Measurements from ENCODE around the gene TBX5. TPM values are rescaled to one million over a fixed set of nuclear protein-coding genes. Genes with fewer than 3 reads are reported as not detected.
A peak's percentile ranks its signal among the peaks of the same experiment; 100 is the strongest.

Gene TBX5
- polyA plus RNA-seq, 10 donors: 0.09 to 1.9 (median 0.50) TPM

- DNase-seq: no peak
These were observed 26.0 kb upstream of the TBX5 start for GRCh38 chr12:114431902-114432301.

DNA sequence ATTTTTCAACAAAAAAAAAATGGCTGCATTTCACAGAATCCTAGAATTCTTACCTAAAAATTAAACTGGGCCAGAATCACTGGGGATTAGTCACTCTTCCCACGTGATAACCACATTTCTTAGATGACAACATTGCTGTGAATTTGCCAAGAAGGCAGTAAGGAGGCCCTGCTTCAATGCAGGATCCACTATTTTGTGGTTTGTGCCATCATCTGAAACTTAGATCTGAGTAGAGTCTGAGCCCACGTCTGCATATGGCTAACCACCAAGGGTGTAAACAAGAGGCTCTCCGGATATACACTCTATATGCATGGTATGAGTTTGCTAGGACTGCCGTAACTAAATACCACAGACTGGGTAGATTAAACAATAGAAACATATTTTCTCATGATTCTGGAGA lies 24.4 kb upstream of the TBX5 start:
- peak in 1 of 3 donors; percentile 86 for DNase-seq

DNA sequence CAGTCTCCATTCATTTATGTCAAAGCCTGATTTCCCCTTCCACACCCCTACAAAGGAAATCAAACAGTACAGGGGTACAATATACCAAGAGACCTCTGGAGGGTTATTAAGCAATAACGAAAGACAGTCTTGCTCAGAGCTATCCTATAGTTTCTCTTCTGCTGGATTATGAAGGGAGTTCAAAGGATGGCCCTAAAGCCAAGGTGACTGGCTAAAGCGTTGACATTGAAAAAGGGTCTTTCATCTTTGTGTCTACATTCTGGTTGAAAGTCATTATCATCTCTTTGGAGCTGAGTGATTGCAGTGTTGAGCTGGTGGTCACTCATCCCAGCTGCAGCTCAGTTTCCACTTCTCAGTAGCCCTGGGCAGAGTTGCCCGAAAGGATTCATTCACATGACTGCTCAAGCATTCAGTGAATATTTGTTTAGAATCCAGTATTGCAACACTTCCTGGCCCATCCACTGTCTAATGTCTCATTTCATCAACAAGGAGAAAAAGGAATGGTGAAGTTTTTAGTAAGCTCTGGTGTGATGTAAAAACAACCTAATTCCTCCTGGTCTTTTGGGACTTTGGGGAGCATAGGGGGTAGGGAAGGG lies 19.2 kb upstream of the TBX5 start:
- DNase-seq: no peak

DNA sequence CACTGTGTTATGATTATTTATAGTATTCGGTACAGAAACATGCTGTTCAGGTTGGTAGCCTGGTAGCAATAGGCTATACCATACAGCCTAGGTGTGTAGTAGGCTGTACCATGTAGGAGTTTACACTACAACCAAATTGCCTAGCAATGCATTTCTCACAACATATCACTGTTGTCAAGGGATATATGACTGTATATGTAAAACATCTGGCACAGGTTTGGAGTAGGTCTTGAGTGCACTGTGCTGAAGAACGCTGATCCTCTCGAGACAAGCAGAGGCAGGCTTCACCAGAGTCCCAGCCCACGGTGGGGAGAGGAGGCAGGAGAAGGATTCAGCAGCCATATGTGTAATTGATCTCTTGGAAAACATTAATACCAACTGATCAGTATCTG lies 15.0 kb upstream of the TBX5 start:
- DNase-seq: no peak

DNA sequence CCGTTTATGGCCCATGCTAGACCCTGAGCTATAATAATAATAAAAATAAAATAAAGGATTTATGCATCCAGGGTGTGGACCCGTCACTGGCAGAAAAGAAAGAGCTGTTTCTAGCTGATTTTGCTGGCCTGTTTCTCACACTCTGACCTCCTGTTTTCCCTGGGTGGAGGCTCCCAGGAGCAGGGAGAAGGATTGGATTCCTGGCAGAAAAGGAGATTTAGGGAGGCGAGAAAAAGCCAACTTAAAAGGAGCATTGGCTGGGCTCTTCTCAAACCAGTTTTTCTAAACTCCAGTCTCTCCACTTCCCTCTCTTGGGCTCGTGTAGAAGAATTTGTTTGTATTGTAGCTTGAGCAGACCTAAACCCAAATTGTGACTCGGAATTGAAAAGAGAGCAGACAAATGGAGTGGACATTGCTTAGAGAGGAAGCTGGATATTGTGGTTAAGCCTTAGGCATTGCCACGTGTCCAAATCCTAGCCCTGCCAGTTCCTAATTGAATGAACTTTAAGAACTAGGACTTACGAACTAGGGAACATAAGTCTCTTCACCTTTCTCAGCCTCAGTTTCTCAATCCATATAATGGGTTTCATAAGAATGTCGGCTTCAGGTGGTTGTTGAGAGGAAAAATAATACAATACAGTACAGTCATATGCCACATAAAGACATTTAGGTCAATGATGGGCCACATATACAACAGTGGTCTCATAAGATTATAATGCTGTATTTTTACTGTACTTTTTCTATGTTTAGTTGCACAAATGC lies 14.4 kb upstream of the TBX5 start:
- DNase-seq: no peak

- no peak for DNase-seq
These were observed 10.1 kb upstream of the TBX5 start for GRCh38 chr12:114416028-114416427.

GRCh38 chr12:114415525-114415868 lies 9.6 kb upstream of the TBX5 start:
- DNase-seq: no peak

- DNase-seq: no peak
These were observed 9.1 kb upstream of the TBX5 start for GRCh38 chr12:114414866-114415524.

GRCh38 chr12:114414031-114414865 lies 8.3 kb upstream of the TBX5 start:
- no peak for DNase-seq

DNA sequence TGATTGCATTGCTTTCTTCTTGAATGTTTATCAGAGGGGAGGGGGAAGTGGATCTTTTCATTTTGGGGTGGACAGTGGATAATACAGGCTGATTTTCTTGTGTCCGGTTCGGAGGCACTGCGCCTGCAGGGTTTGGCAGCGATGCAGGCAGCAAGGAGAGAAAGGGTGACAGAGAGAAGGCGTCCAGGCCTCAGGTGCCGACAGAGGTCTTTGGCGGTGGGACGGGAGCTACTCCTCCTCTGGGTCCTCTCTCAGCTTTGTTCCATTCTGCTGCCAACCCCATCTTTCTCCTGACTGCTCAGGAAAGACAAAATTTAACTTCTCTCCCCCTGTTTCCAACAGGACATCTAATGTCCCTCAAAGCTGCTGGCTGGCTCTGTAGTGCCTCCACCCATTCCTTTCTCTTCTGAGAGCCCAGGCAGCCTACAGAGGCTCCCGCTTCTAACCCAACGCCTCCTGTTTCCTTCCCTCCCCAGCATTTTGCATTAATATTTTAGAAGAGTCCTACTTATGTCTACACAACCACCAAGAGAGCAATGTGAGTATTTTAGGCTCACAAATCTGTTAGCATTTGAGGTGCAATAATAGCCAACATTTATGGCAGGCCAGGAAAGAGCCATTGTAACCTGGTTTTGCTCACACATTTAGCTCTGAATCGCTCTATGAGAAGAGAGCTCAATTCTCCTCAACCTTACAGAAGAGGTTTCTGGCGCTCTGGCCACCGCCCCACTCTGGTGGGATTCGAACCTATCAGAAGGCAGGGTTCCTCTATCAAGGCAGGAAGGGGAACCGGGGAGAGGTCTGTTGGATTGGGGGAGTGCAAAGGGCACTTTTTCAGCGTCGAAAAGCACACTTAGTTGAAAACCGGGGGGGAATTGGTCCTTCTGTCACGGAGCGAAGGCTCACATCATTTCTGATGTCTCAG lies 7.1 kb upstream of the TBX5 start:
- DNase-seq: no peak

DNA sequence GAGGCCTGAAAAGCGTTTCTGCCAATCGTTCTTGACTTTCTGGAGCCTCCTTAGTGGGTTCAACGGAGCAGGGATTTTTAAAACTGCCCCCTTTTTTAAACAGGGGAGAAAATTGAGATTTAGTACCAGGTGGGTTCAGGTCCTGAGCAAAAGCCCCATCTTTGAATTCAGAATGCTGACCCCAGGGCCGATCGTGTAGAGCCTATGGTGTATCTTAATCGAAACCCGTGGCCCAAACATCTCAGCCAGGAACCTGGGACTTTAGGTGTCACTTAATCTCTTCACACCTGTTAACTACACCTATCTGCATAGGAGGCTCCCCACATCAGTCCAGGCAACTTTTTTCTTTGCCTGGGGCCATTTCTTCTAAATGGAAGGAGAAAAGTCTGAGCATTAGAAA lies 6.4 kb upstream of the TBX5 start:
- no peak for DNase-seq

GRCh38 chr12:114411071-114411837 lies 5.3 kb upstream of the TBX5 start:
- DNase-seq: no peak

- no peak for DNase-seq
These were observed 4.1 kb upstream of the TBX5 start for GRCh38 chr12:114409852-114410600.

GRCh38 chr12:114408886-114409851 lies 3.2 kb upstream of the TBX5 start:
- peak in 2 of 3 donors; percentile 38 to 73 for DNase-seq

DNA sequence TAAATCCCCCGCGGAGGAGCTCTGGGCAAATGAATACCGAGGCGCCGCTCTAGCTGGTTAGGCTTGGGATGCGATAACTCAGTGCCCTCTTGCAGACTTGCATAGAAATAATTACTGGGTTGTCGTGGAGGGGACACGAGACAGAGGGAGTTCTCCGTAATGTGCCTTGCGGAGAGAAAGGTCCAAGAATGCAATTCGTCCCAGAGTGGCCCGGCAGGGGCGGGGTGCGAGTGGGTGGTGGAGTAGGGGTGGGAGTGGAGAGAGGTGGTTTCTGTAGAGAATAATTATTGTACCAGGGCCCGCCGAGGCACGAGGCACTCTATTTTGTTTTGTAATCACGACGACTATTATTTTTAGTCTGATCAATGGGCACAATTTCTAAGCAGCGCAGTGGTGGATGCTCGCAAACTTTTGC lies 2.5 kb upstream of the TBX5 start:
- DNase-seq: no peak

DNA sequence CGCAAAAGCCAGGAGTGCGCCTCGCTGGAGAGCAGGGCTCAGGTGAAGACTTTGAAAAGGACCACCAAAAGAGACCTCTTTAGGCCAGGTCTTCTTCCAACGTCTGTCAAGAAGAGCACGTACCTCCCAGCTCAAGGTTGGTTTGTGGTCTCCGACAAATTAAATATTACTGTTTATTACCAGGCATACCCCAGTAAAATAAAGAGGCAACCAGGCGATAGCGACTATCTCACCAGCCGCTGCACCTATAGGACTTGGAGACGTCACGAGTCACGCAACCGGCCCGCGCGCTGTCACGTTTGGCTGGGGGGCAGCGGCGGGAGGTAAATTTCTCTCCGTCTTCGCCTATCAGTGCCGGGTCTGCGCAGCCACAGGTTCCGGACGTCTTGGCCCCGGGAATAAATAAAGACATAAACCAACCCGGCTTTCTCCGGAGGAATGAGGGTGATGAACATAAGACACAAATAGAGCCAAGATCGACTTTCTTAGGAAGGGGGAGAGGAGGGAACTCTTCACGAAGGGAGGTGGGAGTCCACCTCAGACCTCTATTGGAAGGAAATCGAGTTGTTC lies 2.0 kb upstream of the TBX5 start:
- peak in 1 of 3 donors; percentile 12 for DNase-seq

DNA sequence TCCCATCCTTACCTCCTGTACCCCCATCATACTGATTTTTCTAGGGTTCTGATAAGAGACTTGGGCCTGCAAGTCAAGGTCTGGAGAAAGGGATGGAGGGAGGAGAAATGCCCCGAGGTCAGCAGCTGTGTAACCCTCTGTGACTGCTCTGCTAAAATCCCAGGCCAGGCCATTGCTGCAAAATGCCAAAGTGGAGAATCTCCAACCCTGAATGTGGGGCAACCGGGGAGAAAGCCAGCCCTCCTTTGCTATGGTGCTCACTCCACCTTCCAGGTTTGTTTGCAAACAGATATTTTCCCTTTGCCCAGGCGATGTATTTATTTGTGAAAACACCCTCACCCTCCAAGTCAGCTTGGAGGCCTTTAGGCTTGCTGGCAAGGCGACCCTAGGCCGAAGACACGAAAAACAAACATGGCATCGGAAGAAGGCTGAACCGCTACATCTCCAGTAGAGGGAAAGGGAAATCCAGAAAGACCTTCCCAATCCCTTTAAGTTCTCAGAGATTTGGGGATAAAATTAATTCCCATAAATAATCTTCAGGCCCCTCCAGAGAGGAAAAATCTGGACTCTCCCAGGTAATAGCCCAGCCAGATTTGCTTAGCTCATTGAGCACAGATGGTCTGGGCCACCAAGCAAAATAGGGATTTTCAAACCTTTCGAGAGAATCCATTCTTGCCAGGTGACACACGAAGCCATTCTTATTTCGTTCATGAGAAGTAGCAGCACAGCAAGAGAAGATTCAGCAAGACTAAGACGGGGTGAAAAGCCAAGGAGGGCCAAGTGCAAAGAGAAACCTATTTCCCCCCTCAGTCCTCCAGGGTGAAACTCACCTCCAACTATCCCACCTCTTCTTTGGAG lies 1.3 kb upstream of the TBX5 start:
- peak in 1 of 3 donors; percentile 11 for DNase-seq

Measured in muscle of back (tissue), 11 donors.